Vagina (tissue), 2 donors: ENCODE measurements around the gene UST. TPM values are rescaled to one million over a fixed set of nuclear protein-coding genes. Genes with fewer than 3 reads are reported as not detected.

ENCODE experiments used
- DNase-seq, 2 donors: peaks; one replicate each; pipeline ENCODE4 v3.0.0-alpha.2; 2017; ENCODE audit errors: extremely low spot score in 2 of 2
- H3K27ac ChIP-seq: fragments of 200-600 bp; sonication (generic); one replicate; pipeline ENCODE4 v1.5.1; 2019
- H3K27me3 ChIP-seq: fragments of 200-600 bp; sonication (generic); one replicate; pipeline ENCODE4 v1.5.1; 2019
- H3K36me3 ChIP-seq, 2 donors: fragments of 200-600 bp; sonication (generic); one replicate each; pipeline ENCODE4 v1.5.1; 2017 to 2019
- H3K4me1 ChIP-seq: fragments of 200-600 bp; sonication (generic); one replicate; pipeline ENCODE4 v1.5.1; 2019
- H3K4me3 ChIP-seq, 2 donors: fragments of 200-600 bp; sonication (generic); 1 replicate in 1 of 2; 2 replicates in 1 of 2; pipeline ENCODE4 v1.5.1; 2016 to 2019
- H3K9me3 ChIP-seq: fragments of 200-600 bp; sonication (generic); one replicate; pipeline ENCODE4 v1.5.1; 2019
- CTCF ChIP-seq, 3 experiments: fragments of 450-650 bp in 2 of 3; fragments of 200-600 bp in 1 of 3; sonication (generic) in 1 of 3; IDR thresholded peaks; one replicate each; pipeline ENCODE4 v1.5.1; 2017 to 2019; ENCODE audit warnings: antibody characterized with exemption in 3 of 3, mild to moderate bottlenecking in 2 of 3, moderate library complexity in 2 of 3
- POLR2A ChIP-seq, 2 donors: fragments of 450-650 bp; IDR thresholded peaks; one replicate each; pipeline ENCODE4 v1.6.1; 2017; ENCODE audit warnings: antibody characterized with exemption in 2 of 2, mild to moderate bottlenecking in 2 of 2, moderate library complexity in 2 of 2
- POLR2AphosphoS5 ChIP-seq, 2 donors: sonication (generic); formaldehyde crosslinking; IDR thresholded peaks; one replicate each; pipeline ENCODE4 v1.9.0; 2017; ENCODE audit warnings: antibody characterized with exemption in 2 of 2, mild to moderate bottlenecking in 2 of 2, low read depth in 1 of 2; ENCODE audit not compliant: insufficient read depth in 1 of 2
- intact Hi-C: fragments of 100-400 bp; cut with DNase I; formaldehyde crosslinking; loops from one replicate; pipeline ENCODE4 v1.15.1; 2023
- total RNA-seq: library from RNA; depleted of rRNA; stranded (reverse); fragments of >200 nt; gene quantifications from one replicate; pipeline ENCODE4 v1.2.3, GENCODE V29; 2016

The UST gene
- total RNA-seq, 1 donor from 2014 or later, result 14.2 TPM

- H3K9me3 ChIP-seq, result no peaks in the 10 kb centered on the region
- DNase-seq, result no peak
- no peaks in the 10 kb centered on the region for H3K36me3 ChIP-seq
- peaks cover 18% of the 10 kb centered on the region for H3K4me1 ChIP-seq
- no peak overlapping the region for H3K4me3 ChIP-seq
- no peak for TF ChIP-seq POLR2A (IDR thresholded peaks at IDR 0.05)
- TF ChIP-seq CTCF (IDR thresholded peaks at IDR 0.05), result no peak
- no peak for TF ChIP-seq POLR2AphosphoS5 (IDR thresholded peaks at IDR 0.05; ENCODE audit: insufficient read depth in 1 of 2, low read depth in 1 of 2)
- H3K27me3 ChIP-seq, result no peaks in the 10 kb centered on the region
- intact Hi-C loops, result no loop called here
- H3K27ac ChIP-seq, result no peak overlapping the region
Observed at GRCh38 chr6:149027484-149027883, 280.7 kb downstream of the UST start.

GRCh38 chr6:149028767-149029405 lies 282.1 kb downstream of the UST start:
- TF ChIP-seq POLR2A (IDR thresholded peaks at IDR 0.05) (no peak), POLR2AphosphoS5 (IDR thresholded peaks at IDR 0.05; ENCODE audit: insufficient read depth in 1 of 2, low read depth in 1 of 2) (peak in 1 of 2 donors; percentile 12), CTCF (IDR thresholded peaks at IDR 0.05) (peak; percentile 76 to 83 (median 77))
- no peak for DNase-seq
- Histone ChIP-seq H3K36me3 (no peaks in the 10 kb centered on the region), H3K4me1 (peaks cover 32% of the 10 kb centered on the region), H3K9me3 (no peaks in the 10 kb centered on the region), H3K27ac (peak overlapping the region; percentile 48), H3K4me3 (no peak overlapping the region), H3K27me3 (no peaks in the 10 kb centered on the region)
- intact Hi-C loops, result no loop called here

GRCh38 chr6:149031201-149031858 lies 284.5 kb downstream of the UST start:
- H3K4me1 ChIP-seq, result peaks cover 46% of the 10 kb centered on the region
- no peaks in the 10 kb centered on the region for H3K27me3 ChIP-seq
- H3K9me3 ChIP-seq, result no peaks in the 10 kb centered on the region
- TF ChIP-seq POLR2A (IDR thresholded peaks at IDR 0.05), result no peak
- TF ChIP-seq CTCF (IDR thresholded peaks at IDR 0.05), result no peak
- no peak for TF ChIP-seq POLR2AphosphoS5 (IDR thresholded peaks at IDR 0.05; ENCODE audit: insufficient read depth in 1 of 2, low read depth in 1 of 2)
- H3K27ac ChIP-seq, result peak overlapping the region; percentile 82
- DNase-seq, result no peak
- intact Hi-C loops, result loop anchor here (5.0 to 10.0 kb wide), 2 partner anchors 401 to 483 kb away; no protein-coding TSS in a partner anchor
- no peak overlapping the region for H3K4me3 ChIP-seq
- H3K36me3 ChIP-seq, result no peaks in the 10 kb centered on the region

GRCh38 chr6:149031859-149032598 lies 285.2 kb downstream of the UST start:
- Histone ChIP-seq H3K9me3 (no peaks in the 10 kb centered on the region), H3K4me3 (no peak overlapping the region), H3K4me1 (peaks cover 46% of the 10 kb centered on the region), H3K27ac (peak overlapping the region; percentile 82), H3K27me3 (no peaks in the 10 kb centered on the region), H3K36me3 (no peaks in the 10 kb centered on the region)
- TF ChIP-seq POLR2AphosphoS5 (IDR thresholded peaks at IDR 0.05; ENCODE audit: insufficient read depth in 1 of 2, low read depth in 1 of 2) (peak in 1 of 2 donors; percentile 57), CTCF (IDR thresholded peaks at IDR 0.05) (no peak)
- DNase-seq, result no peak
- intact Hi-C loops, result loop anchor here (5.0 to 10.0 kb wide), 2 partner anchors 400 to 483 kb away; no protein-coding TSS in a partner anchor
